Measurements from ENCODE around the gene GCNT2.

DNA sequence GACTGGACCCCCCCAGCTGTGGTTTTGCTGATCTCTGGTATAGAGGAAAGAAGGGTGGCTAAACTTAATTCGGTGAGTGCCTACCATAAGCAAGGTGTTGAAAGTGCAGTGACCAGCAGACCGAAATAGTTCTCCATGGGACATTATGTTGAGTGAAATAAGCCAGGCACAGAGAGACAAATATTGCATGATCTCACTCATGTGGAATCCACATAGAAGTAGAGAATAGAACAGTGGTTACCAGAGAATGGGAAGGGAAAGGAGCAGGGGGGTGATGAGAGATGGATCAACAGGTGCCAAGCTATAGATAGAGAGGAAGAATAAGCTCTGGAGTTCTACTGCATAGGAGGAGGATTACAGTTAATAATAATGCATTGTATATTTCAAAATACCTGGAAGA, 9.7 kb upstream of the GCNT2 start:
- TF ChIP-seq EZH2 (IDR thresholded peaks at IDR 0.05), result no peak
- no peak for TF ChIP-seq POLR2AphosphoS5 (IDR thresholded peaks at IDR 0.05; ENCODE audit: borderline replicate concordance, low read depth, low read length)
- no peak for TF ChIP-seq FOXP2 (optimal IDR thresholded peaks at IDR 0.05; ENCODE audit: control extremely low read depth, extremely low read length, insufficient read depth)
